Glomerular visceral epithelial cell (primary cell): ENCODE measurements around the gene TMEM163.

Source experiments
- DNase-seq: peaks from one replicate; pipeline ENCODE4 v3.0.0-alpha.2; 2016; ENCODE audit errors: extremely low spot score

The TMEM163 gene

GRCh38 chr2:134693359-134694330, 25.2 kb downstream of the TMEM163 start:
- no peak for DNase-seq

- DNase-seq: no peak
These were observed 26.3 kb downstream of the TMEM163 start for GRCh38 chr2:134692499-134692898.

GRCh38 chr2:134690629-134691215, 28.1 kb downstream of the TMEM163 start:
- no peak for DNase-seq

- no peak for DNase-seq
These were observed 29.5 kb downstream of the TMEM163 start for GRCh38 chr2:134689315-134689714.

- DNase-seq: no peak
These were observed 32.8 kb downstream of the TMEM163 start for GRCh38 chr2:134685967-134686366.

GRCh38 chr2:134683561-134684112, 35.2 kb downstream of the TMEM163 start:
- peak; percentile 68 for DNase-seq

DNA sequence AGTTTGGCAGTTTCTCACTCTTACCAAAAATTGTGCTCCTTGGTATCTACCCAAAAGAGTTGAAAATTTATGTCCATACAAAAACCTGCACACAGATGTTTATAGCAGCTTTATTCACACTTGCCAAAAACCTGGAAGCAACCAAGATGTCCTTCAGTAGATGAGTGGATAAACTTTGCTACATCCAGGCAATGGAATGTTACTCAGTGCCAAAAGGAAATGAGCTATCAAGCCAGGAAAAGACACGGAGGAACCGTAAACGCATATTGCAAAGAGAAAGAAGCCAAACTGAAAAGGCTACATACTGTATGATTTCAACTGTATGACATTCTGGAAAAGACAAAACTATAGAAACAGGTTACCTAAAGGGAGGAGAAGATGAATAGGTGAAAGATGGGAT, 36.1 kb downstream of the TMEM163 start:
- no peak for DNase-seq

GRCh38 chr2:134681201-134681600, 37.6 kb downstream of the TMEM163 start:
- peak; percentile 56 for DNase-seq

DNA sequence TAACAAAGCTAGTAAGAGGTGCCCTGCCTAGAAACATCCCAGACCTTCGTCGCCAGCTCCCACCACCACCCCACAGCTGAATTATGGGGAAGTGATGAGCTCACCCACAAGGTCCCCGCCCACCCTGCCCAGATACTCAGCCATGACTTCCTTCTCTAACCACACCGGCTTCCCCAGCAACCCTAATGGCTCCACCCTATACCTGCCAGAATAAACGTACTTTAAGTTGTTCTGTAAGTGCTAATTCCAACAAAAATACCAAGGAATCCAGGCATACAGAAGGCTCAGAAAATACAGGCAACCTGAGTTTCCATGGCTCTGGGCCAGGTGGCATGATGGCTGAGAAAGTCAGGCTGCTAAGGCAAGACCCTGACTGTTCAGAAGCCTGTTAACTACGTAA, 39.1 kb downstream of the TMEM163 start:
- DNase-seq: peak; percentile 20

DNA sequence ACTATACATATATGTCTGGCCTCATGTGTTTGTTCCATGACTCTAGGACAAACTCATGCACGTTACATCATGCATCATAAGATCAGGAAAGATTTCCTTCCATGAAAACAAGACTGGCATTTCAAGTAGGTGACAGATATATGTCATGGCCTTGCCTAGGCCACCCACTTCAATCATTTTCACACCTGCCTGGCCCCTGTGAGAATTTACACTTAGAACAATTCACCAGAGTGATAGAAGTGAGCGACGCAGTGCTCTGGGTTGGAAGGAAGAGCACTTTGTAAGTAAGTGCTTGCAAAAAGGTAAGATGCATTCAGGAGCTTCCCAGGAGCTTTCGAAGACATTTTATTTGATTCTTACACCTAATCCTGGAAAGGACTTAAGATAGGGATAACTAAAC, 39.5 kb downstream of the TMEM163 start:
- no peak for DNase-seq

DNA sequence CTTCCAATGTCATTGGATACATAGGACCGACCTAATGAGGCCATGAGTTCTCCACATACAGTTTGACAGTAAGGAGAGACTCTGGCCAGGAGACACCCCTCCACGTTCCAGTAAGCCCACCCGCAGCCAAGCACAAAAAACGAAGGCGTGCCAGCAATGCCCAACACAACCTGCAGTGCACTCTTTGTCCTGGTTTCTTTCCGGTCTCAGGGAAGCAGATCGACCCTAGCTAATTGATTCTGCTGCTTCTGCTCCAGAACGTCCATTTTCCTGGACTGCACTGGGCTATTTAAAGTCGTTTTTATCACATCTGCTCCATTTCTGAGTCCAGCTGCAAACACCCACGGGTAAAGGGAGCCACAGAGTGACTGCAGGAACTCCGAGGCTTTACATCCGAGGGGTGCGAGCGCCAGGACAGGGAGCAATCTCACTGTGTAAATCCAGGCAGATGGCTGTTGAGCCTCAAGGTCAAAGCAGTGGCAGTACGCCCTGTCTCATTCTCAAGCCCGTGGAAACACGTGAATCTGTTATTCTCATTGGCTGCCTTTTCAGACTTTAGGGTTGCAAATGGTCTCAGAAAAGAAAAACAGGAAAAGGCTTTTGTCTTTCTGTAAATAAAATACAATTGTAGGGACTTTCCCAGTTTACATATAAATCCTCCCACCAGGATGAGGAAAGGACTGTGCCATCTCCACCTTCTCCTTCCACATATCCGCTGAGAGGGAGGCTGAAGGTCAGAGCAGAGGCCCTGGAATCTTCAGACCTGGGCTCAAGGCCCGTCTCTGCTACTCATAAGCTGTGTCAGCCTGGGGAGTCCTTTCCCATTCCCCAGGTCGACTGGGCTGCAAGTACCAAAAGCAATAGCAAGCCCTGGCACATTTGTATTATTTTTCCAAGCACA, 40.7 kb downstream of the TMEM163 start:
- DNase-seq: no peak

DNA sequence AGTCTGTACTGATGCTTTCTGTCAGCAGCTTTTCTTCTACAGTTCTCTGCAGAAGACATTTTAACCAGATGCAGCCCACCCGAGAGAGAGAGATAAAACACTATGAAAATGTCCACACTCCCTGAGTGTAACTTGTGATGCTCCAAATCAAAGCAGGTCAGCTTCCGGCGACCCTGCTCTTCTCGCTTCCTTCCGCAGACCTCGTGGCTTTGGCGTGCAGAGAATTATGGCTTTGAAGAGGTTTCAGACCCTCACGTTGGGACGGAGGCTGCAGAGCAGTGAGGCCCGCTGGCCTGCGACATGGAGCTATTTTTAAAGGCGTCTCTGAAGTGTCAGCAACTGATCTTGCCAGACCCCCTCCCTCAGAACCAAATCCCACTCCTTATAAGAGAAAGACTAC, 41.8 kb downstream of the TMEM163 start:
- no peak for DNase-seq

DNA sequence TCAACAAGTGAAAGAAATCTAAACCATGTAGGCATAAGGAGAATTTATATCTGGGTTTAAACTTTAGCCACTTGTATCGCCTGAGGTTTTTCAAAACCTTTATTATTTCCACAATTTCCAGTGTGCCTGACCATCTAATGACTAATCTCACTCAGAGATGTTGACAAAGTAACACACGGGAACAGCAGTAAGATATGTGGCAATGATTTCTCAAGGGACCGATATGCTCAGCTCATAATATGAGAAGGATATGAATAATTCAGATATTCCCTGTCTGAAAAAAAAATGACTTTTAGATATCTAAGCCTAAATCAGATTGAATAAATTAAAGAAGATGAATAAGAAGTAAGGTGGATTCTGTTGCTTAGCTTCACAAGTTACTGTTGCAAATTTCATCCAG, 43.5 kb downstream of the TMEM163 start:
- no peak for DNase-seq

DNA sequence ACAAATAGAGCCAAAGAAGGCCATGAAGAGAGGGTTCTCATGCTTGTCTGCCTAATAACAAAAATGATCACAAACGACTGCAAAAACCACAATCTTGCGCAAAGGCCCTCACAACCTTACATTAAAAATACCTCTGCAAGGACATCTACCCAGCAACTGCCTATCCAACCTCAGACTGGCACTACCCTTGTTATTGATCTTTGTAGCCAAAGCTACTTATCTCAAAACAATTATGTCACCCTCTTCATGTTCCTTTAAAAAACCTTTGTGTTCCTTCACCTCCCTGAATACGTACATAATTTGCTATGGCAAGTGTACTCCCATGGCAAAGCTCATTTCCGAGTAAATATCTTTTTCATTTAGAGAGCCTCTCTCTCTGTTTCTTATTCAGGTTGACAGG, 44.1 kb downstream of the TMEM163 start:
- no peak for DNase-seq

- no peak for DNase-seq
These were observed 47.3 kb downstream of the TMEM163 start for GRCh38 chr2:134671513-134671912.

DNA sequence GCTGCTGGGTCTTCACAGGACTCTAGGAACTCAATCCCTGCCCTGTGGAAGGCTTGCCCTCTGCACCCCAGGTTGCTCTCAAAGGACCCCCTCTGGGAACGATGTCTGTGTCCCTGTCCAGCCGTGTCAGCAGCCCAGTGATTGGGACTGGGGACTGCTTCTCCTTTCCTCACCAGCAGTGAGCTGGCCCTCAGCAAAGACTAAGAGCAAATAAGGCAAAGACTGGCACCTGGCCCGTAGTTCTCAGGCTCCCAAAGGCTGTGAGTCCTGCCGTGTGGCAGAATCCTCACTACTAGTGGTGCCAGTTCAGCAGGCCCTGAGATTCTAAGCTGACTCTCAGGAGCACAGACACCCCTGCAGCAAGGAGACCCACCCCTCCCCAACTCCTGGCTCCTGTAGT, 47.8 kb downstream of the TMEM163 start:
- DNase-seq: no peak

DNA sequence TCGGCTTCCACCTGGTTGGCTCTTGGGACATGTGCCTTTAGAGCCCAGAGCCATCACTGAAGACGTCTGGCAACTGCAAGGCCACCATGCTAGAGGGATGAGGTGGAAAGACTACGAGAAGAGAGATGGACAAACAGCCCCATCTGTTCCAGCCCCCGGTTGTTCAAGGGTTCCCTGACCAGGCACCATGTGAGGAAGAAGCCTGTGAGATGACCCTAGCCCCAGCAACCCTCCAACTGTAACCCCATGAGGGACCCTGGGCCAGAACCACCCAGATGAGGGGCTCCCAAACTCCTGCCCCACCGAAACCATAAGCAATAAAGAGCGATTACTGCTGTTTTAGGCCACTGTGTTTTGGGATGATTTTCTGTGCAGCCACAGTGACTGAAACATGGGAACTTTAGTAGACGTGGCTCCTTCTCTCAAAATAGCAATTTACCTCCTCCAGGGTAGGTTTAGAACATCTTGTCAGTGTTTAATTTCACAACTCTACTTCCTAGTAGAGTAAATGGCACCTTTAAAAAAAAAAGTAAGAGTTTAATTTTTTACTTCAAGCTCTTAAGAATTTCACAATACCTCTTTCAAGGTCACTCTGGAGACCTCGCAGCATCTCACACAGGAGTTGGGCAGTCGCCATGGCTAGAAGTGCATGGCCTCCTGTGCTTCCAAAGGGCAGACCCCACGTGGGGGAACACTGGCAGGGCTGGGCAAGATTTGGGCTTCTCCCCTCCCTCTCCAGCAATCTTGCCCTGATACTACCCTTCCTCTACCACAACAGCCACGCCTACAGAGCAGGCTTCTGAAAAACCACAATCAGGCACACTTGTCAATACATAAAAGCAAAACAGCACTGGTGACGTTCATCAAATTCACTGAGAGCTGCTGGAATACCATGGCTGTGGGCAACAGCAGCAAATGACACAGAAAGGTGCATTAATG, 48.8 kb downstream of the TMEM163 start:
- DNase-seq: peak; percentile 51

GRCh38 chr2:134668821-134669220, 50.0 kb downstream of the TMEM163 start:
- peak; percentile 97 for DNase-seq

GRCh38 chr2:134667541-134667940, 51.3 kb downstream of the TMEM163 start:
- peak; percentile 62 for DNase-seq

GRCh38 chr2:134667081-134667480, 51.7 kb downstream of the TMEM163 start:
- DNase-seq: no peak
